NCI-H345 treated with DMSO at 0.1 percent for 48 hours (cell line): Measurements from ENCODE around the gene GABRR2.

Experiments
- DNase-seq: peaks from one replicate; lab custom pipeline; 2025; ENCODE audit not compliant: unreplicated experiment; lab: John Stamatoyannopoulos, UW

GABRR2 gene

DNA sequence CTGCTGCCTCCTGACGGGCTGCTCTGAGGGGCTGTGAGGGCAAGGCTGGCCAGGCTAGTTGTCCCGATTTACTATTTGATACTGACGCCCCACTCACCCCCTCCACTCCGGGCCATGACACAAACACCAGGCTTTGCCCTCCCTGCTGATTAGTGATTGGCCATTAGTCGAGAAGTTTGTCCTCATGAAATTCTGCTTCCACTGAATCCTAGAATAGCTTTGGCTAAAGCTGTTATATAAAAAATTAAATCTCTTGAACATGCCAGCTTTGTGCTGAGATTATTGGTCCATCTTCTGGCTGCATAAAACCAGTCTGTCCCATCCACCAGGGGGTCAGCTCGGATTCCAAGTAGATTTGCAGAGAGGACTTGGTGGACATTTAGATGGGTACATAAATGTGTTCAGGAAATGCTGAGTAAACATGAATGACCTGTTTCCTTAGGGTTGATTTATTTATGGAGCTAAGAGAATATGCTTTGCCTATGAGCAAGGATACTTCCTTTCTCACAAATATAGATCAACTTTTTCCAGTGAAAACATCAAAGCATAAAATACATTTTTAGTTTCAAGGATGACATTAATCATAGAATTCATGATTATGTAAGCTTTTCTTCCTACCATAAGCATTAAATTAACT lies at the start of gene GABRR2:
Gene GABRR2, minus strand, starts transcription at position 51 of the 637 bp plus-strand sequence. CDS start 134 bp downstream, outside the sequence.
- DNase-seq = no peak

DNA sequence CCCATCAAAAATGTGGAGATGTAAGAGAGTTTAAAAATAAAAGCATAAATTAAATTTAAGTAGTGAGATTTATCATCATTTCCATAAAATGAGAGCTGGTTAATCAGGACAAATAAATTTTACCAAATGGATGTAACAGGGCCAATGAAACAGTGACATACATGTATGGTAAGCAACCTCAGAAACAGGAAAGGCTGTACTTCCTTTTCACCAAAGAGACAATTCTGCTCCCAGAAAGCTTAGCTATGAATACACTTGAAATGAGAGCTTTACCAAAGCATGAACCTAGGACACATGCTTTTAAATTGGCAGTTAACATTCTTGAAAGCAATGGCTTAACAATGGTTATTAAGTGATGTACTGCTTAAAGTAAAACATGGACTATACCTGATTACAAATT lies 49.5 kb upstream of the GABRR2 start:
- DNase-seq = no peak

DNA sequence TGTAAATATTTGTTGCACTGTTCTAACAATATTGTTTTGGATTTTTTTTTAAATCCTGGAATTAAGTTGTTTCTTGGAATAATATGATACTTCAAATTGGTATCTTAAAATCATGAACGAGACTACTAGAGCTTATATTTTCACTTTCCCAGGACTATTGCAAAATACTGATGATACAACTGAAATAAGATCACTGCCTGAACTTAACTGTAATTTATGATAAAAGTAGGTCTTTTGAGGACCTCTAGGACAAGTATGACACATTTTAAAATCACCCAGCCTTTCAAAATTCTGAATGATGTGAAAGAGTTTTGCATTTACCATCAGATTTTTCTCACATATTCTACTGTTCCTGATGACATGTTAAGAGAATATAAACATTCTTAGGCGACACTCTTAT lies 46.1 kb upstream of the GABRR2 start:
- DNase-seq = no peak

DNA sequence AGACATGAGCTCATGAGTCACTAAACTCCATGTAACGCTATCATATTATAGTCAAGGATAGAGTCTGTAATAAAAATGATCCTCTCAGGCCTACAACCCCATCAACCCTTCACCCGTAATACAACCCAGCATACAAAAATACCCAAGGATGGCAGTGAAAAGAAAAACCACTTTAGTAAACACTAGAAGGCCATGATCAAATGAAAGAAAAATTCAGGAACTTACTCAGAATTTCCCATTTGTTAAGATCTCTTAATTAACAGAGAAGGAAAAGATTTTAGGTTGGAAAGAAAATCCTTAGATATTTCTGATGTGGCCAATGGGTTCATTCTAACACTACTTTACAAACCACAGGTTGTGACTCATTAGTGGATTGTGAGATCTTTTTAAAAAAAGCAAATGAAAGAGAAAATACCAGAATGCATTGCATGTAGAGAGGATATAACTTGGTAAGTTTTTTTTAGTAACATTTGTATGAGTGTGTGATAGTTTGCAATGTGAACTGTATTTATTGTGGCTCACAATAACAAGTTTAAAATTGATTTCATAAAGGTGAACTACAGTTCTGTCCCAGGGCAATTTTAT lies 45.4 kb upstream of the GABRR2 start:
- no peak for DNase-seq

DNA sequence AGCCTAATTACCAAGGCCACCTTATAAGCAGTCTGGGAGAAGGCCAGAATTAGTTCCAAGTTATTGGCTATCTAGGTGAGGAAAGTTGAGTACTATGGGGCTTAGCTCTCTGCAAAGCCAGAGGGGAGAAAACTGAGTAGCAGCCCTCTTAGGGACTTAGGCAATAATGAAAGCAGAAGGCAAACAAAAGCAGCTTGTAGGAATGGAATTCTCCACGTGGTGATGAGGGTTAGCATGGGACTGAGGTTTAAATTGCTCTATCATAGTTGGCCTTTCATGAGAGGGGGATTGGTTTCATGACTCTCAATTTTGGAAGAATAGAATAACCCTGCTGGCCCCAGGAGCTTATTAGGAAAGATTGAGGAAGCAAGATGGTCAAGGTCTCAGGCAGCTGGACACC lies 44.5 kb upstream of the GABRR2 start:
- no peak for DNase-seq

DNA sequence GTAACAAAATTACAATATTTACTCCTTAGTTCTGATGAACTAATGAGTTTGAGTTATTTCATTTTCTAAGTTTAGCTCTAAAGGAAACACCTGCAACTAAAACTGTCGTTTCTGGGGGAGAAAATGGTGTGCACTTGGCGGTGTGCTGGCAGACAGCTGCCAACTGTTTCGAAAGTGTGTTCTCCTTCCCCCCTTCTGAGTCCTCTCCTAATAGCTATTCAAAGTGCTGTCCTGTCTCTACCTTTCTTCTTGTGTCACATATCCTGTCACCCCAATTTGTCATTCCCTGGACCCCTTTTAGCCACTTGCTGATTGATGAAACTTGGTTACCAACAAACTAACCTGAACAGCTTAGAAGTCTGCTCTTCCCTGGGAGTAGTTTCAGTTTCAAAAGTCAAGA lies 42.3 kb upstream of the GABRR2 start:
- DNase-seq = no peak

DNA sequence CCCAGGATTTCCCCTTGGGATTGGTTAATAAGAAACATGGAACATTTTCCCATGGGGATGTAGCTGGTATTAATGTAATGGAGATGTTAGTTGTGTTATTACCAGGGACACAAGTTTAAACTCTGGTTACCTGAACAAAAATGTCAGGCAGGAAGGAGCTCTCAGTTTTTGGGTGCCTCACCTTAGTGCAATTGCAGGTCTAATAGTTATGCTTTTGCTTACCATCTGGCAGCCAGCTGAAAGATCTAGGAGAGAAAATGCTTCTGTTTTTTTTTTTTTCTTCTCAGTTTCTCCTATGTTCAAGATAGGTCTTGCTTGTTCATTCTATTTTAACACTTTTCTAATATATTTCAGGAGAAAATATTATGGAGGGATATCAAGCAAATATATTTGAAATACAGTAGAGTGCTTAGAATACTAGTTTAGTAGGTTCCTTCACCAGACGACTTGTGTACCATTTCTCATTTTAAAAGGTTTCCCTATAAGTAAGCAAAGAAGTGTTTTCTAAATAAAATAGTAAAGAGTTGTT lies 41.6 kb upstream of the GABRR2 start:
- no peak for DNase-seq

DNA sequence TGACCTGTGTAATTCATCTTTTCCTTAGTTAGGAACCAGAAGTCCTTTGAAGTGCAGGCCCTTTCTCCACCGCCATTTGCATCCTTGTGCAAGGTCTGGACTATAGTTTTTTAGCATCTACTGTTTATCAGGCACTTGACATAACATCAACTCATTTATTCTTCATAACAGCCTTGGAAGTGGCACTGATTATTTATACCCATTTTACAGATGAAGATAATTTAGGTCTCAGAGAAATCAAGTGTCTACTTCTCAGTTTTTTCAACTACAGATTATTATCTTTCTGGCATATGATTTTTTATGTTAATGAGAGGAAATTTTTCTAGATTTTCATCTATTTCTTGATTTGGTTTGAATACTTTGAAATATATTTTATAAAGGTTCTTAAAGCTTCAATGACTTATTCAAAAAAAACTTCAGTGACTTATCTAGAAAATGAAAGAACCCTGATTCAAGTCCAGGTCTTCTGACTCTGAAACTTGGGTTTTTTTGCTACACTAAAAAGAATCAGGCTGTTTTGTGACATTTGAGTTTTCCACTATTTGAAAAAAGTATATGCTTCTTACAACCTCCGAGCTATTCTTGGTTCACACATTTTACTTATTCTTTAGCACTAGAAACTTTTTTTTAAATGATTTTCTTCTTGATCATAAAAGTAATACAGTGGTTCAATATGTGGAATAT lies 40.6 kb upstream of the GABRR2 start:
- DNase-seq = no peak

DNA sequence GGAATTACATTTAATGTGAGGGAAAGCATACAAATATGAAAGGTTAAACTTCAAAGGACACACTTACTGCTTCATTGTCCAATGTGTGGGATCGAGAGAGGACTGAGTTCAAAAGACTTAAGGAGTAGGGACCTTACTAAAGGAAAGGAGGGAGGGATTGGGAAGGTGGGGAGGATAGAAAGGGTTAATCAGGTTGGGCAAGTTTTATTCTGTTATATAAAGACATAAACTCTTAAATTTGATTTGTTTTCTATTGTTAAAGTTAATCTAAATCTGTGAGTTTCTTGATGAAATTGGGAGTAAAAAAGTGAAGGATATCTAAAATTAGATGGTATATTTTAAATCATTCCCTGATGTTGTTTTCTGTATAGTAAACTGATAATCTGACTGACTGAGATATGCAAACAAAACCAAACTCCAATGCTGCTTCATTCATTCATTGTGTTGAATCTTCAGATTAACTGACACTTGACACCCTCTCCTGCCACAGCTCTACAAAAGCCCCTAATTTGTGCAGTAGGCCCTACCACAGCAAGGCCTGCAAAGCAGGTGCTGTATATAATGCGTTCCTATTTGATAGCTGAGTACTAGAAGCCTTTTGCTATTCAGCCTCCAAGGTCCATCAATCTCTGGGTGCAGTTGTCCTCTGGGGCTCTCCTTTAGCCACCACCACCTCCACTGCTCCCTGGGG lies 38.7 kb upstream of the GABRR2 start:
- DNase-seq = peak; percentile 74

DNA sequence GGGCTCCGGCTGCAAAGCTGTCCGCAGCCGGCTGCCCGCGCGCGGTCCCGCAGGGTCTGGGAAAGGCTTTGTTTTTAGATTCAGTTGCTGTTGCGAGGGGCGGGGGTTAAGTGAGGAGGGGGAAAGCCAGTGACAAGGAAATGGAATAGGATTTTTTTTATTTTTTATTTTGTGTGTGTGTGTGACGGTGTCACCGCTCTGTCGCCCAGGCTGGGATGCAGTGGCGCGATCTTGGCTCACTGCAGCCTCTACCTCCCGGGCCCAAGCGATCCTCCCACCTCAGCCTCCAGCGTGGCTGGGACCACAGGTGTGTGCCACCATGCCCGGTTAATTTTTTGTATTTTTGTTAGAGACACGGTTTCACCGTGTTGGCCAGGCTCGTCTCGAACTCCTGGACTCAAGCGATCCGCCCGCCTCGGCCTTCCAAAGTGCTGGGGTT lies 38.0 kb upstream of the GABRR2 start:
- no peak for DNase-seq

DNA sequence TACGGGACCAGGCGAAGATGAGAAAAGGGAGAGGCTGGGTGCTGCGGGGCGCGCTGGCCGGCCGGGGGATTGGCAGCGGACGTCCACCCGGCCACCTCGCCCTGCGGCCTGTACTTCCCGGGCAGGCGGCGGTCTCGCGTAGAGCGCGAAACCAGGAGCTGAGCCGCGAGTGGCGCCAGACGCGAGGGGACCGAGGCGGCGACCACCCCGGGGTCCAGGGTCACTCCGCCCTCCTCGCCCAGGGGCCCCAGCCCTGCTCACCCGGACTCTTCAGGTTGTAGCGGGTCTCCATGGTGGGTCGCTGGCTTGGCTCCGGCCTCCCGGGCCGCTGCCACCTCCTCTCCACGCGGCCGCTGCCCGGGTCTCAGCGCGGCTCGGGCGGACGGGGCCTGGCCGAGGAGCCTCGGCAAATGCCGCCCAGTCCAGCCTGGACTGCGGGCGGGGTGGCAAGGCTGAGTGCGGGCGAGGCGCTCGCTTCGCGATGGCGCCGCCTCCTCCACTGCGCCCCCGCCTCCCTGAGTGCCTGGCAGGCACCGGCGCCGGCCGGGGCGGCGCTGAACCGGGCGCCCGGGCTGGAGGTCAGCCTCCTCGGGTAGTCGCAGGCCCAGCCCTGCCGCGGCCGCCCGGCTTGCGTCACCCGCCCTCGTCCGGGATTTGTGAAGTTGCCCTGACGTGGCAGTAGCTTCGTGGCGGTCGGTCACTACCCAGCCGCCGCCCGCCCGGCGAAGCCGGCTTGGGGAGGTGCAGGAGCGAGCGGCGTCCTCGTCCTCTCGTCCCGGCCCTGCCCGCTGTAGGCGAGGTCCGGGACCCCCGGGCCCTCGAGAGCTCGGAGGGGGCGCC lies 37.4 kb upstream of the GABRR2 start, which contains the start of gene UBE2J1:
Gene UBE2J1, minus strand, starts transcription at position 445 of the 840 bp plus-strand sequence. Its CDS starts 153 bp downstream, at position 292.
- peak; percentile 35 for DNase-seq

DNA sequence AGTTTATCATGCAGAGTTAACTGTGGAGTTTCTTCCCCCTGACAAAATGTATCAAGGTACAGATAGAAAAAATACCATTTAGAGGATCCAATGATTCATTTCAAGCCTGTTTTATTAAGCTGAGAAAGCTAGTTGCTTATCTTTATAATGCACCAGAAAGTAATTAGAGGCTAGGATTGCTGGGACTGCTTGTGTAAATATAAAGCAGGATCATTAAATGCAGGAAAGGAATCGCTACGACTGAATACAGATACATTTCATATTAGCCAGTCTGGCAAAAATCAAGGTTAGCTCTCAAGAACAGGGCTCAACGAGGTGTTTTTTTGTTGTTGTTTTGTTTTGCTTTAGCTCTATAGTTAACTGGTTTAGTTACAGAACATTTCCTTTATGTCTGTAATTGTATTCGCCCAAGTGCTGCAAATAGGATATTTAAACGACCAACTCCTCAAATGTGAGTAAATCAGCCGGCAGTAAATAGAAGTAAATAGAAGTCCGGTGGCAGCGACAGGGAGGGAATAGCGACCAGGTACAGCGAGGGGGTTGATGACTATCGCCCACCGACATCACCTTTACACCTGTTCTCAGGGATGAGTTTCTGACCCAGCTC lies 36.7 kb upstream of the GABRR2 start:
- peak; percentile 35 for DNase-seq

DNA sequence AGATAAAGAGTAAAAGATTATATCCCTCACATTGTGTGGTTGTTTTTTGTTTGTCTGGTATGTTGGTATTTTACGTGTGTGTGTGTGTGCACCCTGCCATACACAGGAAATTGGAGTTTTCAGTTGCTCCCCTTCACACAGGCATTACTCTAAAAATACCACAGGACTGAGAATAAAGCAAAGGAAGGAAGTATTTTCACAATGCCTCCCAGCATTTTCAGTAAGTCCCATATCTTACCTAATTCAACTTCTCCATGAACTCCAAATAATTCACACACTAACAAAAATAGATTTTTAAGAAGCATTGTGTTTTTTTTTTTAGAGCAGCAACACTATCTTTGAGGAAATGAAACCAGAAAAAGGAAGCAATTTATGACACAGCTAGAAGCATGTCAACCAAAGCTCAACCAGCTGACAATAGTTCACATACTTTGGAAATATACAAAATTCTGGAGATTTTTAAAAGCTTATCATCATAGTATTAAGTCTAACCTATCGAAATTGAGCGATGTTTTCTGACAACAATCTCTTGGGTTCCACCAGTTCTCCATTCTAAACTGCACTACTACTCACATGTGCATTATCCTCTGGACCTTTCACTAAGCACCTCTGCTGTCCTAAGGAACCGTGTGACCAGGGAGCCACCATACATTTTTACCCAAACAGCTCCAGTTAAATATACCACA lies 35.3 kb upstream of the GABRR2 start:
- no peak for DNase-seq

DNA sequence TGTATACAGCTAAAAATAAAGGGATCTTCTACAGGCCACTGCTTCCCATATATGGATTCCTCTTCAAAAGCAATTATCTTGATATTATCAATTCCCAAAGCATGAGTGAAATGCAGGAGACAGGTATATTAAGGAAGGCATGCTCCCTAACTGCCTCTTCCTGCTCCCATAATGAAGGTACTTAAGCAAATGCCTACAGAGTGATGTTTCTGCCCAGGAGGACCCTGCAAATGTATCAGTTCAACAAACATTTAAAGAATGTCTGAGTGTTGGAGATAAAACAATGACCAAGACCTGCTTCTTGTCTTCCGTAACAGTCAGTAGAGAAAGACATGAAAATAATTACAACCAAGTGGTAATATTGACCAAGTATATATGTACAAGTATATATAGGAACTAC lies 33.3 kb upstream of the GABRR2 start:
- no peak for DNase-seq

DNA sequence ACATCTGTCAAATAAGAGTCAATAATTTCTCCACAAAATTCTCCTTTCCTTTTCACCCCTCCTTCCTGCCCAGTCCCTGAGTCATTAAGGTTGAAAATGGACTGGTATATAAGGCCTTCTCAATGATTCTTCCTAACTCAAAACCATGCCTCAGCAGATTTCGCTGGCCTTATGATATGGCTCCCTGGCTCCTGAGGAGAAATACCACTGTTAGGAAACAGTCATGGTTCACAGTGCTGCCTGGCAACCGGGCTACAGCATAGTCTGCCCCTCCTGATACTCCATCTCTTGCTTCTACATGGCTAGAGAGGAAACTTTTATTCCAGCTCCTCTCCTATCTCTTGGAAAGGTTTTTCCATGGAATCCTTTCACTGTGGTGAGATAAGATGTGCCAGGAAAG lies 32.7 kb upstream of the GABRR2 start:
- no peak for DNase-seq

DNA sequence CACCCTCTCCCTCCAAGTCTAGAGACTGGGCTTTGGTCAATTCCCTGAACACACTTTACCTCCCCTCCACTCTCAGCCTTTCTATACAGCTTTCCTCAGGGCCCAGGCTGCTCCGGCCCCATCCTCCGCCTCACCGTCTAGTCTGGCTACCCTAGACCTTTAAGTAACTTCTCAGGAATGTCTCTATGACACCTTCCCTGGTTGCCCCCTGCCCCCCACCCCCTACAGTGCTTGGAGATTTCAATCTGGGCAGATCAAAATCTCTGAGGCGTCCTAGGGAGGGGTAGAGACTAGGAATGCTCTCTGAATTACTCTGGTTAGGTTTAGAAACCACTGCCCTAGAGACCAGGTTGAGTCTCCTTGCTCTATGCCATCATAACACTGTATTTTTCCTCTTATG lies 31.3 kb upstream of the GABRR2 start:
- no peak for DNase-seq

DNA sequence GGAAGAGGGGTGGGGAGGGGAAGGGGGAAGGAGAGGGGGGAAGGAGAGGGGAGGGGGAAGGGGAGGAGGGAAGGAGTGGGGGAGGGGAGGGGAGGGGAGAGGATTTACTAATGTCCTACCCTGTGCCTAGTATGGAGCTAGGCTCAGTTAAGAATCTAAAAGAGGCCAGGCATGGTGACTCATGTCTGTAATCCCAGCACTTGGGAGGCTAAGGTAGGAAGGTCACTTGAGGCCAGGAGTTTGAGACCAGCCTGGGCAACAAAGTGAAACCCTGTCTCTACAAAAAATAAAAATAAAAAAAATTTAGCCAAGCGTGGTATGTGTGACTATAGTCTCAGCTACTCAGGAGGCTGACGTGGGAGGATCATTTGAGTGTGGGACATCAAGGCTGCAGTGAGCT lies 24.5 kb upstream of the GABRR2 start:
- no peak for DNase-seq

DNA sequence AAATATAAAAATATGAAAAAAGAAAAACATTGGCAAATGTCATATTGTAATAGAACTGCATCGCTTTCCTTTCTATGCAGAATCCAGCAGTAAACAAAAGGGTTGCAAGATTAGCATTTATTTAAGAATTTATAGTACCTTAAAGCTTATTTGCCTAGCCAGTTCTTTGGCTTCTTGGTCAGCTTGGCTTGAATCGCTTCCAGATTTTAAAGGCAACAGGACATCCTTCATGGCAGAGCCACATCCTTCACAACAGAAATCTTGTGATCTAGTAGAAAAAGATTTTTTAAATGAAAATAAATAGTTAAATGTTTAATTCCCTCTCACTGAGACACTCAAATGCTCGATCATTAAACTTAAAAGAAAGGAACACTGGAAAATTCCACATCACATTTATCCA lies 20.1 kb upstream of the GABRR2 start:
- DNase-seq = no peak

DNA sequence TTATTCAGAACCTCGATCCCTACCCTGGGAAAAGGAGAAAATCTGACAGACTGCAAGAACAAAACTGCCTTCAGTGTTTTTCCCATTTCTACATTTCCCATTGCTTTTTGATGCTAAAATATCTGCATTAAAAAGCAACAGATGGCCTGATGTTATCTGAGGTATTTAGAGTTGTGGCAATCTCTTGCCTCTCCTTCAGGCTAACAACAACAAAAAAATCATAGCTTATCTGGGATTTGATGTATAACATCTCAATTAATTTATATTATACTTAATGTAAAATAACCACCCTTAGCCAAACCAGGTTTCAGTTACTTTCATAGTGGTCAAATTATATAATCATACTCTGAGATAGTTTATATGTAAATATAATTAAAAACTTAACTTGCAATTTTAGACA lies 15.8 kb upstream of the GABRR2 start:
- no peak for DNase-seq

DNA sequence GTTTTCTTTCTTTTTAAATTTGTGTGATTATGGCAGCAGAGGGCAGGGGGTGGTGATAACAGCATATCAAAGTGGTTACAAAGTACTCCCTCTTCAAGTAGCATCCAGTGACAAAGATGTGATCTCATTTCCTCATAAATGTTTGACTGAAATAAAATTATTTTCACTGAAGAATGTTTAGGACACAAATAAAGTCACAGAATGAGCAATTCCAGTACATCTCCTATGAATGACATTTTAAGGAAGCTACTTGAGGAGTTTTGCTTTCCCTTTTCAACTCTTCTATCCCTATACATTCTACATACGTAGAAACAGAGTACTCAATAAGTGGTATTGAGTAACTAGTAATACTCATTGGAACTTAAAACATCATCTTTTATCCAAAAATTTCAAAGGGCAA lies 13.9 kb upstream of the GABRR2 start:
- DNase-seq = no peak
